GM23248 (cell line): ENCODE measurements around the gene PDILT. TPM values are rescaled to one million over a fixed set of nuclear protein-coding genes. Genes with fewer than 3 reads are reported as not detected.

Source experiments
- DNase-seq: peaks from one replicate; pipeline ENCODE4 v3.0.0-alpha.2; 2015
- H2AFZ ChIP-seq: fragments of 200-600 bp; sonication (generic); 2 replicates; pipeline ENCODE4 v1.6.1; 2016; ENCODE audit warnings: antibody characterized with exemption
- H3F3A ChIP-seq: fragments of 200-600 bp; sonication (generic); 2 replicates; pipeline ENCODE4 v1.6.1; 2016; ENCODE audit warnings: mild to moderate bottlenecking, antibody characterized with exemption, mixed run types; ENCODE audit not compliant: insufficient read depth
- H3K27ac ChIP-seq: fragments of 200-600 bp; sonication (generic); 2 replicates; pipeline ENCODE4 v1.5.1; 2016; ENCODE audit warnings: mild to moderate bottlenecking
- H3K27me3 ChIP-seq: fragments of 200-600 bp; sonication (generic); replicated peaks from 2 replicates; pipeline ENCODE4 v1.6.1; 2016; ENCODE audit warnings: mild to moderate bottlenecking; ENCODE audit not compliant: insufficient read depth
- H3K36me3 ChIP-seq: fragments of 200-600 bp; sonication (generic); 2 replicates; pipeline ENCODE4 v1.6.1; 2016; ENCODE audit warnings: low read depth, mild to moderate bottlenecking
- H3K4me1 ChIP-seq: fragments of 200-600 bp; sonication (generic); 2 replicates; pipeline ENCODE4 v1.6.1; 2016; ENCODE audit warnings: mild to moderate bottlenecking; ENCODE audit not compliant: insufficient read depth
- H3K4me2 ChIP-seq: fragments of 200-600 bp; sonication (generic); one replicate; pipeline ENCODE4 v1.6.1; 2016; ENCODE audit warnings: mild to moderate bottlenecking; ENCODE audit not compliant: unreplicated experiment
- H3K4me3 ChIP-seq: fragments of 200-600 bp; sonication (generic); 2 replicates; pipeline ENCODE4 v1.5.1; 2016; ENCODE audit warnings: mild to moderate bottlenecking
- H3K79me2 ChIP-seq: fragments of 200-600 bp; sonication (generic); 2 replicates; pipeline ENCODE4 v1.6.1; 2016; ENCODE audit warnings: mild to moderate bottlenecking; ENCODE audit not compliant: insufficient read depth
- H3K9ac ChIP-seq: fragments of 200-600 bp; sonication (generic); 2 replicates; pipeline ENCODE4 v1.6.1; 2016; ENCODE audit warnings: mild to moderate bottlenecking
- H3K9me2 ChIP-seq: fragments of 200-600 bp; sonication (generic); 2 replicates; pipeline ENCODE4 v1.6.1; 2016; ENCODE audit warnings: mixed run types, mild to moderate bottlenecking, moderate library complexity; ENCODE audit not compliant: insufficient read depth
- H3K9me3 ChIP-seq: fragments of 200-600 bp; sonication (generic); one replicate; pipeline ENCODE4 v1.6.1; 2017; ENCODE audit warnings: low read depth
- H4K20me1 ChIP-seq: fragments of 200-600 bp; sonication (generic); 2 replicates; pipeline ENCODE4 v1.6.0; 2016; ENCODE audit not compliant: insufficient read depth
- EZH2 ChIP-seq: fragments of 200-600 bp; sonication (generic); IDR thresholded peaks from 2 replicates; pipeline ENCODE4 v1.6.1; 2018; ENCODE audit warnings: antibody characterized with exemption, mild to moderate bottlenecking; ENCODE audit not compliant: insufficient read depth, poor library complexity, severe bottlenecking
- EZH2phosphoT487 ChIP-seq: fragments of 200-600 bp; sonication (generic); IDR thresholded peaks from 2 replicates; pipeline ENCODE4 v1.6.1; 2018; ENCODE audit warnings: antibody characterized with exemption, moderate library complexity, mild to moderate bottlenecking, low read depth; ENCODE audit not compliant: insufficient read depth
- WGBS, 2 experiments: methylation state at CpG; one replicate each; pipeline ENCODE4 v1.1.6; 2015 to 2017; ENCODE audit warnings: low lambda C conversion rate in 2 of 2, low coverage in 1 of 2; ENCODE audit errors: missing lambda C conversion rate in 2 of 2; 5-methylcytosine and 5-hydroxymethylcytosine counted together
- in situ Hi-C: fragments of 300-500 bp; cut with MboI; formaldehyde crosslinking; loops from 2 replicates; pipeline ENCODE4 v1.15.0; 2020
- polyA plus RNA-seq: library from polyadenylated mRNA; unstranded; fragments of >200 nt; fragmentation: Nextera tagmentation; extraction: Ambion mirVana; gene quantifications from 2 replicates; pipeline ENCODE4 v1.2.1, GENCODE V29; 2016
- total RNA-seq: library from RNA; depleted of rRNA; stranded (reverse); fragments of >200 nt; shearing (Covaris generic); gene quantifications from 2 replicates; pipeline ENCODE4 v1.2.3, GENCODE V29; 2014; rRNA removed

PDILT gene
- total and polyA plus RNA-seq, 2 experiments from 2014 or later = not detected

DNA sequence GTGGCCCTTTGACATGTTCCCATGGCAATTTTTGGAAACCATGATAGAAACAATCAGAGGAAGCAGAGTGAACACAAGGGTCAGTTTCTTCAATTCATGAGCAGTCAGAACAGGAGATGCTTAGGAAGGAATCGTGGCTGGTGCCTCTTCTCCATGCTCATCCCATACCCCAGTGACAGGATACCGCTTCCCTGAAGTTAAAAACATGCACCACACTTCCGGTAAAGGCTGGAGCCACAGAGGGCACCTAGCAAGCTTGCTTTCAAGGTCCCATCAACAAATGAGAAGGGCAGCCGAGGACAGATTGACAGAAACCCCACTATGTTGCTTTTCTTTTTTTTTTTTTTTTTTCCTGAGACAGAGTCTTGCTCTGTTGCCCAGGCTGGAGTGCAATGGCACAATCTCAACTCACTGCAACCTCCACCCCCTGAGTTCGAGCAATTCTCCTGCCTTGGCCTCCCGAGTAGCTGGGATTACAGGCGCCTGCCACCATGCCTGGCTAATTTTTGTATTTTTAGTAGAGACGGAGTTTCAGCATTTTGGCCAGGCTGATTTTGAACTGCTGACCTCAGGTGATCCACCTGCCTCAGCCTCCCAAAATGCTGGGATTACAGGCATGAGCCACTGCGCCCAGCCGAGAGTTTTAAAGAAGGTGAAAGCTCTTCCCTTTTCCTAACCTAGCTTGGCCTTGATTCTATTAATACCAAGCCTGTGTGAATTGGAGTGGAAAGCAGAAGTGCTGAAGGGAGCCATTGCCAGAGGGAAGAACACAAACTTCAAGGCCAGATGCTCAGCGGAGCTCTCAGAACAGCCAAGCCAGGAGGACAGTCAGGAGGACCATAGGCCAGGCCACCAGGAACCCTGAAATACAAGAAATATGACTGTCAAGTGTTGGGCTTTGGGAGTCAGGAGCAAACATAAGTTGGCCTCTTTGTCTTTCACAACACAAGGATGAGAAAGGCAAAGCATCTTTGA, 93.8 kb downstream of the PDILT start:
- no peak overlapping the region for H2AFZ ChIP-seq
- 26 to 32% methylated on average over 11 of the region's 11 CpGs for WGBS, 2 experiments
- no peak overlapping the region for H3K27ac ChIP-seq
- H4K20me1 ChIP-seq = no peaks in the 10 kb centered on the region
- TF ChIP-seq EZH2 (no peak), EZH2phosphoT487 (no peak)
- no peak for DNase-seq
- in situ Hi-C loops = no loop called here
- H3K4me1 ChIP-seq = no peaks in the 10 kb centered on the region
- H3F3A ChIP-seq = no peaks in the 10 kb centered on the region
- no peak overlapping the region for H3K9ac ChIP-seq
- no peaks in the 10 kb centered on the region for H3K9me2 ChIP-seq
- H3K9me3 ChIP-seq = no peaks in the 10 kb centered on the region
- no peaks in the 10 kb centered on the region for H3K79me2 ChIP-seq
- no peaks in the 10 kb centered on the region for H3K27me3 ChIP-seq
- no peaks in the 10 kb centered on the region for H3K36me3 ChIP-seq
- no peak overlapping the region for H3K4me2 ChIP-seq
- H3K4me3 ChIP-seq = no peak overlapping the region

DNA sequence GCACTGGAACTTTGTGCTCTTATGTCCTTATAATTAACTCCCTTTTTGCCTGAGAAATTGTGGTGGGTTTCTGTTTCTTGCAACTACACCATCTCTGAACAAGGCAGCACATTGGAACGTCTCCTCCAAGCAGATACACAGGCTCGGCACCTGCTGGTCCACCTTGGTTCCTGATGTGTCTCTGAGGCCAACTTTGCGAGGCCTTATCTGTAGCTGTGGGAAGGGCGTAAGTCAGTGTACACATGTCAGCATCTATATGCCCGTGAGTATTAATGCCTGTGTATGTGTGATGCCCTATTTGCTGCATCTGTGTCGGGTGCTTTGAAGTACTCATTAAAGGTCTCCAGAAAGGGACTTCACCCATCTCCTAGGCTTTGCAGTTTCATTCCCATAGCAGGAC, 94.8 kb downstream of the PDILT start:
- no peak for TF ChIP-seq EZH2phosphoT487
- no peak for TF ChIP-seq EZH2
- no peak overlapping the region for H3K9ac ChIP-seq
- no peaks in the 10 kb centered on the region for H3K27me3 ChIP-seq
- H3K36me3 ChIP-seq = no peaks in the 10 kb centered on the region
- in situ Hi-C loops = no loop called here
- no peaks in the 10 kb centered on the region for H3K9me3 ChIP-seq
- H3F3A ChIP-seq = no peaks in the 10 kb centered on the region
- H2AFZ ChIP-seq = no peak overlapping the region
- no peak overlapping the region for H3K4me3 ChIP-seq
- H3K79me2 ChIP-seq = no peaks in the 10 kb centered on the region
- no peaks in the 10 kb centered on the region for H3K4me1 ChIP-seq
- no peaks in the 10 kb centered on the region for H3K9me2 ChIP-seq
- WGBS, 2 experiments = 27 to 36% methylated on average over 6 of the region's 6 CpGs
- no peaks in the 10 kb centered on the region for H4K20me1 ChIP-seq
- H3K27ac ChIP-seq = no peak overlapping the region
- no peak overlapping the region for H3K4me2 ChIP-seq
- no peak for DNase-seq

Other genes with a start within 250 kb of the PDILT start
- not detected in 2 replicates for gene GP2, start 77.2 kb downstream of the PDILT start, total RNA-seq
- gene GP2, start 77.2 kb downstream of the PDILT start, polyA plus RNA-seq = not detected in 2 replicates
- not detected in 2 replicates for gene UMOD, start 52.0 kb downstream of the PDILT start, total RNA-seq
- gene UMOD, start 52.0 kb downstream of the PDILT start, polyA plus RNA-seq = not detected in 2 replicates
- not detected in 2 replicates for gene ACSM5, start 4.8 kb upstream of the PDILT start, total RNA-seq
- not detected in 2 replicates for gene ACSM5, start 4.8 kb upstream of the PDILT start, polyA plus RNA-seq
- gene ACSM2A, start 46.8 kb upstream of the PDILT start, total RNA-seq = not detected in 2 replicates
- not detected in 2 replicates for gene ACSM2A, start 46.8 kb upstream of the PDILT start, polyA plus RNA-seq
- gene ACSM2B, start 171.6 kb upstream of the PDILT start, total RNA-seq = not detected in 2 replicates
- gene ACSM2B, start 171.6 kb upstream of the PDILT start, polyA plus RNA-seq = not detected in 2 replicates